ENCODE data around the gene PDE4B.

PDE4B gene

DNA sequence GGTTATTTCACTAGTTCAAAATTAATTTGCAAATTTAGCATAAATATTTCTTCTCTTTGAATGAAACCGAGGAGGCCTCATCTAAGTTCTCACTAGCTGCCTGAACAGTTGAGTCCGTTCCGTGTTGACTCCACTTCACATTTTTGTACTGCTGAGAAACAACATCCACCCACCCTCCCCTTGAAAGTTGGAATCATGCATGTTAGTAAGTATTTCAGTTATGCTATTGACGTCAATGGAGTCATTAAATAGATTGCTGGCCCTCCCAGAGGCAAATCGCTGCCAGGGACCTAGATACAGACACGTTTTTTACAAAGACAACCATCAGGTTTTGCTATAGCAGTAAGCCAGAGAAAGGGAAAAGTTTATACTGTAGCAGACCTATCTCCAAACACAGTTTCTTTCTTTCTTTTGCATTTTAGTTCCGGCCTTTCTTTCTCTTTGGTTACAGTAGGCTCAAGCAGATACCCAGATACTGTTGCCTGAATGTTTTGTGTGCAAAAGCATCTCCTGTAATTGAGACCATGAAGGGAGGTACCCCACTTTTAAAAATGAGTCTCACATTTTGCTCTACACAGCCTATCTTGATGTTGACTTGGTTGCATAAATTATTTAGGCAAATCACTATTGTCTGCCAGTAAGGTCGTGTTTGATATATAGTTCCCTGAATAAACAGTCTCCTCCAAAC lies 478.7 kb downstream of the PDE4B start:
- no peak for DNase-seq

DNA sequence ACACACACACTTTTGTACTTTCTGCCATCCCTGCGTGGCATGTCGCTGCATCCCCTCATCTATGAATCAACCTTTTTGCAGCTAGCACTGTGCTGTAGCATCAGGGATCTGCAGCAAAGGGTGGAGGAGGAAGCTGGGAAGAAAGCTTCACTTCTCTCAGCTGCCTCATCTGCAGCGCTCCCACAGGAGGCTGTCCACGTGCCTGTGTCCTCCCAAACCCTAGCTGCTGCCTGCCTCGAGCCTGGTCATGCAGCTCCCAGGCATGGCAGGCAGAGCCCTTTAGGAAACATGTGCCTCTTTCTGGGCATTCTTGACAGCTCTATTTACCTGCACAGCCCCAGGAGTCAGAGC lies 479.2 kb downstream of the PDE4B start:
- DNase-seq, result no peak

DNA sequence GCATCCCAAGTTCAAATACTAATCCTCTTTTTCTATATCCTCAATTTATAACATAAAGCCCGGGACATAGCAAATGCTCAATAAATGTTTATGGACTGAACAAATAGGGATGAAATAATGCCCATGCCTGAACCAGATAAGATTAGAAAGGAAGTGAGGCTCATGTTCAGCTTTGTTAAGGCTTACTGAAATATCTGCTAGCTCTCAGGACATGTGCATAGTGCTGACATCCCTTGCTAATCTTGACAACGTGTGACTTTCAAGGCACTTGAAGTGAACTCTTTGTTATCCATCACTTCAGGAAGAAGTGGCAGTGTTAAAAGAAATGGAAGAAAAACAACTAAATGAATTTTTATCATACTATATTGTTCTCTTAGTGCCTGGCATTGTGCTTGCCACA lies 481.0 kb downstream of the PDE4B start:
- no peak for DNase-seq

DNA sequence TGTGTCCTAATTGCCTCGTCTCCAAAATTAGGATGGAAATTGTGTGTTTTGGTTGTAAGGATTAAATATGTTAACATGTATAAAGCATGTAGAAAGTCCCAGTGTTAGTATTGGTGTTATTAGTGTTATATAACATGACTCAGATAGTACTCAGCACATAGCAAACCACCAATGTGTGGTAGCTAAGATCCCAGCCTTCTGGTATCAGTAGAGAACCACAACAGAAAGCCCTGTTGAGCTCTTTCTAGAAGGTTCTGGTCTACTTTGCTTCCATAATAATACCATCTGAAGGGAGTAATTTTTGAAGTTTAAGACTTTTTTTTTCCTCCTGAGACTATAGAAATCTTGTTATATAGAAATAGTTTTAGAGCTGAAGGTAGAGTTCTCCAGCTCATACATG lies 481.9 kb downstream of the PDE4B start:
- DNase-seq, result no peak

DNA sequence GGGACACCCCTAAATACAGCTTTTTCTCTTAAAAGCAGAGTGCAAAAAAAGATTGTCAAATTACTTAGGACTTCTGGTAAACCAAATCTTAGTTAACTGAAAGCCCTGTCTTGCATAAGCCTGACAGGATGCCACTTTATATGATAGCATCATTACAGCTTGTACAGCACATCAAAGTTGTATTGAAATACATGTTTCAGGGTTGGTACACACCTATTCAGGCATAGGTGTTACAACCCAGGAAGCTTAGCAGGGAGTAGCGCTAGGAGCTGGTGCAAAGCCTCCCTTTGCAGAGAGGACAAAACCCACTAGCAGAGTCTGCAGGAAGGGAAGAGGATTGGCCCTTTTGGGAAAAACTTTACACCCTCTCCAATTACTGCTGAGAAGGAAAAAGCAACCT lies 482.4 kb downstream of the PDE4B start:
- DNase-seq, result no peak

DNA sequence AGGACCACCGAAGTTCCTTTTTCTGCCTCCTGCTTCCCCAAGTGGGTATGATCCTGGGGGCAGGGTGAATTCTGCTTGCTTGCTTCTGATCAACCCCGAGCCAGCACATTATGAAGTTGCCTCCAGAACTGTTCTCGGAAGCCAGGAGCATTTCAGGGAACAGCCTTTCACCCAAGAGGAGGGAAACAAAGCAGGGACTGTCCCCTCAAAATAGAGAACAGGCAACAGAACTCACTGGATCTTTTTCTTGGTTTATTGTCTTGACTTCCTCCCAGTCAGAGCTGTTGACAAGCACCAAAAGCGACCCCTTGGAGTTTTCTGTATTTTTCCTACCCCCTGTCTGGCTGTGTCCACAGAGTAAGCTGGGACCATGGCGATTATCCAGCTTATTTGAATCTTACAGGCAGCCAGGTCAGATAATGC lies 482.9 kb downstream of the PDE4B start:
- DNase-seq, result no peak

DNA sequence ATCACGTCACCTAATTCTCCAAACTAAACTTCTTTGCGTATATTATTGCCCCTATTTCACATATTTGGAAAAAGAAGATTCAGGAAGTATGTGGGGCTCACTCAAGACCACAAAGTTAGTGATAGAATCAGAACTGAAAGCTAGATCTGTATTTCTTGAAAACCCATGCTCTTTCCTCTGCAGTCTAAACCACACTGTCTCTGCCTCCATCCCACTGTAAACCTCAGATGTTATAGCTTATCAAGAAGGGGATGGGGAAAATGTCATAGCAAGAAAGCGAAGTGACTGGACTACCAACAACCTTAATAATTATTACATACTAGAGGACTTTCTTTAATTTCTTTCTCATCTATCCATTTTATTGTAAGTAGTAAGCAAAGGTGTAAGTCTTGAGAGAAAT lies 483.5 kb downstream of the PDE4B start:
- no peak for DNase-seq

DNA sequence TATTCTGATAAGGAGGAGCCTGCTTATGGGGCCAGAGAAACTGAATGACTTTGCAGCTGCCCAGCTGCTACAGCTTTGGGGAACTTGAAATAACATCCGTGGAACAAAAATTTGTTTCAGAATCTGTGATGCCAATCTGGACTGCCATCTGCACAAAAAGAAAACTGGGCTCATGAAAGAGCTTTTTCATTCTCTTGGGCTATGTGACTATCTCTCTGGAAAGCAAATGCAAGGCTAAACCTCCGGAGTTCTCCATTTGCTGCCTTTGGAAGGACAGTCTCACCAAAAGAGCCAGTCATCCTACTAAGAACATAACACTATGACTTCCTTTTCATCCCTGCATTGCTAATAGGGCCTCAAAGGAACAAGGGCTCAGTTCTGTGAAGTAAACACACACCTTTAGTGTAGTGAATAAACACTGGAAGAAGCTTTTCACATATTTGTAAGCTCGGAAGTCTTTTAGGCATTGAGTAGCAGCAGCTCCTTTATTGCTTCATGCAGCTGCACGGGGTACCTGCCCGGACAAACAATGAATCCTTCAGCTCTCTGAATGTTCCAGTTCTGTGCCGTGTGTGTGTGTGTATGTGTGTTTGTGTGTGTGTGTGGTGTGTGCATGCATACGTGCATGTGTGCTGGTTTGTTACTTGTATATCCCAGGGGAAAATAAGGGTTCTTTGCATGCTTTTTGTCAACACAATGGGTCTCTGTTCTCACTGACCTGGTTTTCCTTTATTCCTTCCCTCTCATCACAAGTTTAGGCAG lies 485.7 kb downstream of the PDE4B start:
- DNase-seq, result no peak

DNA sequence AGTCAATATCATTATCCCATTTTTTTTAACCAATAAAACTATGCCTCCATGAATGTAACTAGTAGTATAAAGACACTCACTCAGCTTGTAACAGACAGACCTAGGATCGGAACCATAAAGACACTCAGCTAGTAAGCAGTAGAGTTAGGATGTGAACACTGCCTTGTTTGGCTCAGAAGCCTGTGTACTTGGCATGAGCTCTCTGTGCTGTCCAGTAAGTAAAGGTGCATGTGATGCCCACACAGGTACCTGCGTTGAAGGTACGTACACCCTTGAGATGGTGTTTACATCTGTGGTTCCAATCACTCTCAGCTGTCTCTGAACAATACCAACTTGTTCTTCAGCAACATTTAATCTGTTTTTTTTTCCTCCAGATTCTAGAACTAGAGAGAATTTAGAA lies 489.1 kb downstream of the PDE4B start:
- DNase-seq, result no peak

DNA sequence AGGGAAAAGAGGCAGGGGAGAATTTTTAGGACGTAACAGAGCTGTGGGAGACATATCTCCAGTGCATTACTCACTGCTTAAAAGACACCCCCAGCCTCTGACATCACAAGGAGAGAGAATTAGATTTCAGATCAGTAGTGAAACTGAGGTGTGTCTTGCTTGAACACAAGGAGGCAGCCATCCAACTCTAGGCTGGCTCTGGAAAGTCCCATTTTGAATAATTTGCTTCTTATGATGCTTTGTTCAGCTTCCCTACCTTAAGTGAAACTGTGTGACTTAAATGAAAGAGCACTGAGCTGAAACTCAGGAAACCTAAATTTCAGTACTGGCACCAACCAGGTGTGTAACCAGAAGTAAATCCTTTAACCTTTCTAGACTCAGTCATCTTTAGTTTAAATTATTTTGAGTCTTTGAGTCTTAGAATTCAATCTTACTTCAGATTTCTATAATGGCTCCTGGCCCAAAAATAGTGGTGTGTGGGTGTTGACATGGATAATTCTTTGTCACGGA lies 489.7 kb downstream of the PDE4B start:
- peak; percentile 63 for DNase-seq

DNA sequence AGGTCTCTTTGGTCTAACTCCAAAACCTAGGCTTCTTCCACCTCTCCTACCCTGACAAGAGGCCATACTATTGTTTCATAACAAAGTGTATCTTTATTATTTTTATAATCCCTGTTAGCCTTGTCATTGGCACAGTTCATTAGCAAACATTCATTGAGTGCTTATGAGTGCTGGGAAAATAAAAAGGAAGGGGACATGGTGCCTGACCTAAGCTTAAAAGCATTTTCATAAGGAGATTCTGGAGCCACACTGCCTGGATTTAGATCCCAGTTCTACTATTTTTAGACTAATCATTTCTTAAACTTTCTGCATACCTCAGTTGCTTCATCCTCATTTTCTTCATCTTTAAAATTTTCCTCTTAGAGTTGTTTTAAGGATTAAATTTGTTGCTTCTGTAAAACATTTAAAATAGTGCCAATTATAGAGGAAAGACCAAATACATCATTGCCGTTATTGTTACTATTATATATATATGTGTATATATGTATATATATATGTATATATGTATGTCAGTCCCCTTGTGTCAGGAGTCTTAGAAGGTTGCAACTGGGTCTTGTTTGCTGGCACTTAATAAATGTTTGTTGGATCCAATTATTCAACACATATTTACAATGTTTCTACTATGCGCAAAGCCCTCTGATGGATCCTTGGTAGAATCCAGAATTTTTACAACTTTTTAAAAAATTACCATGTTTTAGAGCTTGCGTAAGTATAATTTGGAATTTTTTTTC lies 490.4 kb downstream of the PDE4B start:
- DNase-seq, result no peak

DNA sequence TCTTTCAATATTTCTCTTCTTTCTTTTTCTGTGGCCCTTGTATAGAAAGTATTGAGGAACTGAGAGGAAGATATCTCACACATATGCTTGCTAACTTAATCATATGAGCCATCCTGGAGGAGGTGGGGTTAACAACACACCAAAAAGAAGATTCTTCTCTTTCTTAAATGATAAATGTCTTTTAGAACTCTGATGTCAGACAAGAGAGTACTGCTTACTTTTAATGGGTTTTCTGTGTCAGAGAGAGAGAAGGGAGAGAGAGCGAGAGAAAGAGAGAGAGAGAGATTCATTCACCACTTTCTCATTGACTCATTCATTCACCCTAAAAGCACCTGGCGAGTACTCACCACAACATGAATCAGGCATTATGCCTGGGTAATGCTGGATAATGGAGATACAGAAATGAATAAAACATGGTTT lies 490.9 kb downstream of the PDE4B start:
- no peak for DNase-seq

DNA sequence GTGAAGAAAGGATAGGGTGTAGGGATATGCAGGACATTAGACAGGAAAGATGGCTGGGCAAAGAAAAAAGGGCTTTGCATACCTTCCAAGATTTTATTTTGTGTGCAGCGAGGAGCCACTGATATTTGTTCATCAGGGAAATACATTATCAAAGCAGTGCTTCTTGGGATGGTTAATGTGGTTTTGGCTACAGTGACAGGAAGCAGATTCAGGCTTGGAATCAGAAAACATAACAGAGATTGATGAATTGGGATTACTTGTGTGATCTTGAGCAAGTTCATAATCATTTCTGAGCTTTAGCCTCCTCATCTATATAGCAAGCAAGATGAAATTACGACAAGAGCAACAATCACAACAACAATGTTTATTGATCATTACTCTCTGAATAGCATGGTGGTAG lies 492.1 kb downstream of the PDE4B start:
- DNase-seq, result no peak

DNA sequence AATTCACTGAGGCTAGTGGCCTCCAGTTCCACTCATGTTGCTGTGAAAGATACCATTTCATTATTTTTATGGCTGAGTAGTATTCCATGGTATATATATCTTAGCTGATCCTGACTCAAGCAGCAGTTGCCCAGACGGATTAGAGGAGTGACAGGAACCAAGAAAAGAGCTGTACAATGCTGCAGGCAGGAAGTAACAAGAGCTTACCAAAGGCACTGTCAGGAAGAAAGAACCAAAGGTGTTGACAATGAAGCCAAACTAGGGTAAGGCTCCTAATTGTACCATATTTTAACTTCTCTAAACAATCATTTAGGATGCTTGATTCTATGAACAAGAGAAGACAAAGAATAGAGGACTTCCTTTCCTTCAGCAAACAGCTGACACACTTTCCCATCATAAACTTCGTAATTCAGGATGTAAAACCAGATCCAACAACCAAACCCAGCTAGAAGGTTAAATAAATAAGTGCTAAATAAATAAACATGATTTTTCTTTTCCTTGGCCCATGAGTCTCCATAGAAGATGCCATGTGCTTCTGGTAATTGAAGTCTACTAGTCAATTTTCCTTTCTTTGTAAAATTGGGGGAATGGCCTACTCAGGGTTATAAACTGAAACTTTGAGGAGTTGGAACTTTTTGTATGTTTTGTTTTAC lies 493.0 kb downstream of the PDE4B start:
- no peak for DNase-seq

DNA sequence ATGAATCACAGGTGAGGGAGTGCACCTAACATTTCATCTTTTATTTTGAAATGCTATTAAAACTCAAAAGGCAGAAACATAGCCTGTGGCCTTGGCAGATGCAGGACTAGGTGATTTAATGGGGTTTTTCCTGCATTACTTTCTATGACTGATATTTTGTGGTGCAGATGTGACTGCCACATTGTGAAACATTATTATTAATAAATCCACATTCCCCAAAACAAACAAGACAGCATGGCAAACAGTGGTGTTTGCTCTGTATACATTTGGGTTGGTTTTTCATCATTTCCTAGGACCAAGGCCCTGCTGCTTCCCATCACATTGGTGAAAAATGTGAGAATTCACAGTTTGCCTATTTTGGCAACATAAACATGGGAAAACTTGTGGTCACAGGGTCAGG lies 493.6 kb downstream of the PDE4B start:
- no peak for DNase-seq

DNA sequence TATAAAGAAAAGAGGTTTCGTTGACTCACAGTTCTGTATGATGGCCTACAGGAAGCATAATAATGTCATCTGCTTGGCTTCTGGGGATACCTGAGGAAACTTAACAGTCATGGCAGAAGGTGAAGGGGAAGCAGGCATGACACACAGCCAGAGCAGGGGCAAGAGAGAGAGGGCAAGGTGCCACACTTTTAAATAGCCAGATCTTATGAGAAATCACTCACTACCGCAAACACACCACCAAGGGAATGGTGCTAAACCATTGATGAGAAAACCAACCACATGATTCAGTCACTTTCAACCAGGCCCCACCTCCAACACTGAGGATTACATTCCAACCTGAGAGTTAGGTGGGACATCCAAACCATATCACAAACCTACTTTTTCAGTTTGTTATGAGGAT lies 495.4 kb downstream of the PDE4B start:
- no peak for DNase-seq

DNA sequence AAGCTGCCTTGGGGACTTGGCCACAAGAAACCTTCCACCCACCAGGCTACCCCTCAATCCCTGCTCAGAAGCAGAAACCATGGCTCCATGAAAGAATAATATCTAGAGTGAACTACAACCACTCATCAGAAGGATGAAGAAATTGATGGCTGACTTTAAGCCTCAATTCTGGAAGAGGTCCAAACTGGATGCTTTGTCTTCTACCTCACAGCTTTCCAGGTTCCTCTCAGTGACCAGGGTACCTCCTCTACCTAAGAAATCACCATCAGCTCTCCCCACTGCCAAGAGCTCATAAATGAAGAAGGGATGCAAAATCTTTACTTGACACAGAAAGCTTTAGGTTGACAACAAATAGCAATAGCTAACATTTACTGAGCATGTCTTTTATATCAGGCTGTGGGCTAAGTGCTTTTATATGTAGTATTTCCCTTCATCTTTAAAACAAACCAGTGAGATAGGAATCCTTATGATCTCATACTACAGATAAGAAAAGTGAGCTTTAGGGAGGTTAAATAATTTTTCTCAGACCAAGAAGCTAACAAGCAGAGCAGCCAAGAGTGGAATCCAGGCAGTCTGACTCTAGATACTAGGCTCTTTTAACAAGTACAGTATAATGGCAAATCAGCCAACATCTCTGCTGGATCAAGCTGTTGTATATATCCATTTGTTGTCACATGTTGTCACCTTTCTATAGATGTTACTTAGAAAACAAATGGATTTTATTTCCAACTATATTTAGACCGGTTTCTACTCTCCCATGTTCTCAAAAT lies 498.3 kb downstream of the PDE4B start:
- DNase-seq, result no peak

DNA sequence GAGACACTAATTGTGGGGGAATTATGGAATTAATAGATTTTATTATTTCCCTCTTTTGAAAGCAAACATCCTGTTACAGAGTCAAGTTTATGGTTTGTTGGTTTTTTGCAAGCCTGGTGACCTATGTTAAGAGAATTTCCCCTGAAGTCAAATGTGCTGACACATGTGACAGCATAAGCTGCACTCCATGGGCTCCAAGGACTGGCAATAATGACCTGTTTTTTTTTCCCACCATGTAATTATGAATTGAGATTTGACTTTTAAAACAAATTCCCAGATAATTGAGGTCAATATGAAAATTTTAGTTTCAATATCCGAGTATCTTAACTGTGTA lies 498.8 kb downstream of the PDE4B start:
- DNase-seq, result no peak

DNA sequence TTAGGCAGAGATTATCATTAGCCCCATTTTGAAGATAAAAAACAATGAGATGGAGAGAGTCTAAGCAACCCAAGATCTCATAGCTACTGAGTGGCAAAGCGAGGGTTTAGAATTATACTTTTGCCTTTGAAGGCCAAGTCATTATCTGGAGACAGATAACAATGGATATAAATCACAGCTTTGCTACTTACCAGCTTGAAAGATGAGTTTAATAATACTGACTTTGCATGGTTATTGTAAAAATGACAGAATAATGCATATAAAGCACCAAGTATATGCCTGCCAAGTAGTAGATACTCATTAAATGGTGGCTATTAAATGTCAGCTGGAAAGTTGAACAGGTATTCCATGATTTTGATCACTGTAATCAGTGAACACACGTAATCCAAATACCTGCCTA lies 499.6 kb downstream of the PDE4B start:
- no peak for DNase-seq

DNA sequence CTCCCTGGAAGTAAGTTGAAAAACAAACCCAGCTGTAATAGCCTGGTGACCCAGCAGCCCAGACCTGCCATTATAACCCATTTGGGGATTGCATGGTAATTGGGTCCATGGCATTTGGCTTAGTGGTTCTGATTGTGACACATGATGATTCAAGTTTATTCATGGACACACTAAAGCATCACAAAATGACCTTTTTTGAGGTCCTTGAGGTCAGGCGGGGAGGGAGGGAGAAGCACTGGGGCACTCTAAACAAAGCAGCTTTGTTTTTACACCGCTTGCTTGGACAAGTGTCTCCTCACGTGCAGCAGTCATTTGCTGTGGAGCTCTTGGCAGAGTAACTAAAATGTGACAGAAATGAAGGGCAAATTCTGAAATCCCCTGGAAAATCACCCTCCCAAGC lies 500.2 kb downstream of the PDE4B start:
- DNase-seq, result no peak

DNA sequence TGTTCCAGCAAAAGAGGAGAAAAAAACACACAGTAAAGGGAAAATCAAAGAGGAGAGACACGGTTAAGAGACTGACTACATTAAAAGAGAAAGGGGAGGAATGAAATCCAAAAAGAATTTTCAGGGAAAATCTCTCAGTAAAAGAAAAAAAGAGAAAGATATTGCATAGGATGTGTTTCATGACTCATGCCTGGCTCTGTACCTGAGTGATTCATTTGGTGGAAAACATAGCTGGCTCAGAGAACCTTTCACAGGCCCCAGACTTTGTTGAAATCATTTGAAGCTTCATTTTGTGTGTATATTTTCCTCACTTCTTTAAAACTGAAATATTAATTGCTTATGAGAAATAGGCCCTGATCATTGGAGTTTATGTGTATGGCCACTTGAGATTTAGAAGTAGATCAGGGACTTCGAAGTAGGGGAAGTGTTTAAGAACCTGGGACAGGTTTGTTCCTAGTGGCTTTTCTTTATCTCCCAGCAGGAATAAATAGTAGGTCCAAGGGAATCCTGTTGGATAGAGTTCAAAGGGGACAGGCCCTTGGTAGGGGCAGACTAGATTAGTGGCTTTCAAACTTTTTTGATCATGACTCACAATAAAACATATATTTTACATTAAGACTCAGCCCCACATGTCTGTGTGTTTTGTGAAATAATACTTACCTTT lies 502.1 kb downstream of the PDE4B start:
- no peak for DNase-seq

DNA sequence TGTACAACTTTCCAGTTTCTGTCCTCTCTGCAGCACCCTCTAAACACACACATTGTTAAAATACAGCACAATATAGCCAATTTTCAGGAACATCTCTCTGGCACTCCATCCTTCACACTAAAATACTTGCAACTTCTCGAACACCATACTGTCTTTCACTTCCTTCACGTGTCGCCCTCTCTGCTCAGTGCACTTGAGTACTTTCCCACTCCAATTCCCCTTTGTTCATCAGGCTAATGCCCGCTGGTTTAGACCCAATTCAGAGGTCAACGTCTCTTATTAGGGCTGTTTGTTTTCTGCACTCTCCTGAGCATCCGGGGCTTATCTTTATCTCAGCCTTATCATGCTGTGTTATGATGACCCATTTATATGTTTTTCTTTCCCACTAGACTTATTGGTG lies 503.1 kb downstream of the PDE4B start:
- DNase-seq, result no peak

Measured in activated T-cell treated with anti-CD3 and anti-CD28 coated beads for 4 hours (primary cell).